Epithelial cell of esophagus (primary cell): Measurements from ENCODE around the gene BUD13.

Source experiments
- DNase-seq: peaks from one replicate; pipeline ENCODE4 v3.0.0; 2010; ENCODE audit warnings: low read depth
- H3K4me3 ChIP-seq: 2 replicates; pipeline ENCODE4 v1.5.1; 2011; ENCODE audit warnings: mild to moderate bottlenecking, low read length, control low read depth
- TF ChIP-seq, protein P1 (sequence below): IDR thresholded peaks from 2 replicates; pipeline ENCODE4 v1.5.1; 2011; ENCODE audit warnings: low read depth, mild to moderate bottlenecking, low read length, control low read depth, inconsistent platforms; ENCODE audit not compliant: insufficient read depth; ENCODE audit errors: missing control alignments

BUD13 gene, protein sequence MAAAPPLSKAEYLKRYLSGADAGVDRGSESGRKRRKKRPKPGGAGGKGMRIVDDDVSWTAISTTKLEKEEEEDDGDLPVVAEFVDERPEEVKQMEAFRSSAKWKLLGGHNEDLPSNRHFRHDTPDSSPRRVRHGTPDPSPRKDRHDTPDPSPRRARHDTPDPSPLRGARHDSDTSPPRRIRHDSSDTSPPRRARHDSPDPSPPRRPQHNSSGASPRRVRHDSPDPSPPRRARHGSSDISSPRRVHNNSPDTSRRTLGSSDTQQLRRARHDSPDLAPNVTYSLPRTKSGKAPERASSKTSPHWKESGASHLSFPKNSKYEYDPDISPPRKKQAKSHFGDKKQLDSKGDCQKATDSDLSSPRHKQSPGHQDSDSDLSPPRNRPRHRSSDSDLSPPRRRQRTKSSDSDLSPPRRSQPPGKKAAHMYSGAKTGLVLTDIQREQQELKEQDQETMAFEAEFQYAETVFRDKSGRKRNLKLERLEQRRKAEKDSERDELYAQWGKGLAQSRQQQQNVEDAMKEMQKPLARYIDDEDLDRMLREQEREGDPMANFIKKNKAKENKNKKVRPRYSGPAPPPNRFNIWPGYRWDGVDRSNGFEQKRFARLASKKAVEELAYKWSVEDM

DNA sequence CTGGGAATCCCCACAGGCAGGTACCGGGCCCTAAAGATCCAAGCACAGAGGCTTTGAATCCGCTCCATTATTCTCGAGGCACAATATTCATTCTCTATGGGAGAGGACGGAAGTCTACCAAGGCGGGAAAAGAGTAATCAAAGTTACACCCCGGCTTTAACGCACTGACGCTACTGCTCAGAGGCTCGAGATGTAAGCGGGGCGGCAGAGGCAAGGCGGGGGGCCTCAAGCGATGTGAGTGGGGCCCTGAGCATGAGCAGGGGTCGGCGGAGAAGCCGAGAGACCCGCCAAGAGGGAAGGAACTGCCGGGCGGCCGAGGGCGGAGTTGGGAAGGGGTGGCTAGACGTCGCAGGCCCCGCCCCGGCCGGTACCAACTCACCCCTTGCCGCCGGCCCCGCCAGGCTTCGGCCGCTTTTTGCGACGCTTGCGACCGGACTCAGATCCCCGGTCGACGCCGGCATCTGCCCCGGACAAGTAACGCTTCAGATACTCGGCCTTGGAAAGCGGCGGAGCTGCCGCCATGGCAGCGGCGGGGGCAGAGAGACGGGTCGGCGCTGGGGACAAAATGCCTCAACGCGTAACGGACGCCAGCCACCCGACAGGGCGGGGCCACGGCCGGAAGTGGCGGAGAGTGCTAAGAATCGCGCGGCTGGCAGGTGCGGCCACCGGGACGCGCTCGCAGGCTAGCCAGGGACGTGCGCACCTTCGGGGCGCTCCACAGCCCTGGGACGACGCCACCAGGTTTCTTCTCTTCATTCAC lies at the start of gene BUD13:
BUD13 (minus strand) TSS at position 545 of the 760 bp plus-strand sequence; CDS start at position 522, 23 bp downstream.
- TF ChIP-seq, protein P1, sequence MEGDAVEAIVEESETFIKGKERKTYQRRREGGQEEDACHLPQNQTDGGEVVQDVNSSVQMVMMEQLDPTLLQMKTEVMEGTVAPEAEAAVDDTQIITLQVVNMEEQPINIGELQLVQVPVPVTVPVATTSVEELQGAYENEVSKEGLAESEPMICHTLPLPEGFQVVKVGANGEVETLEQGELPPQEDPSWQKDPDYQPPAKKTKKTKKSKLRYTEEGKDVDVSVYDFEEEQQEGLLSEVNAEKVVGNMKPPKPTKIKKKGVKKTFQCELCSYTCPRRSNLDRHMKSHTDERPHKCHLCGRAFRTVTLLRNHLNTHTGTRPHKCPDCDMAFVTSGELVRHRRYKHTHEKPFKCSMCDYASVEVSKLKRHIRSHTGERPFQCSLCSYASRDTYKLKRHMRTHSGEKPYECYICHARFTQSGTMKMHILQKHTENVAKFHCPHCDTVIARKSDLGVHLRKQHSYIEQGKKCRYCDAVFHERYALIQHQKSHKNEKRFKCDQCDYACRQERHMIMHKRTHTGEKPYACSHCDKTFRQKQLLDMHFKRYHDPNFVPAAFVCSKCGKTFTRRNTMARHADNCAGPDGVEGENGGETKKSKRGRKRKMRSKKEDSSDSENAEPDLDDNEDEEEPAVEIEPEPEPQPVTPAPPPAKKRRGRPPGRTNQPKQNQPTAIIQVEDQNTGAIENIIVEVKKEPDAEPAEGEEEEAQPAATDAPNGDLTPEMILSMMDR = no peak
- H3K4me3 ChIP-seq = peak within 1 kb of the TSS; percentile 76
- DNase-seq = peak; percentile 91

DNA sequence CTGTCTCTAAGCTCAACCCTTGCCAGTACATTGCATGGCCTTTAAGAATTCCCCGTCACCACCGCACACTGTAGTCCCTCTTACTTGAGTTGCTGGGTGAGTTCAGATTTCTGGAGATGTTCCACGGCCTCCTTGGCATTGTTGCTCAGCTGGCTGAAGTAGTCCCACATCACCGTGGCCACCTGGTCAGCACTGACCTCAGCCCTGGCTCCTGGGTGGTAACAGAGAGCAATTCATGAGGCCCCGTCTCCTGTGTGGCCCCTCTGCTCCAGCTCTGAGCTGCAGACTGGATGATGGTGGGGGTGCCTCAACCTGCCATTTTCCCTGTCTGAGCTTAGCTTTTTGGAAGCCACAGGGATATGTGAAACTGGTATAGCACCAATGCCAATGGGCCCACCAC lies 49.8 kb upstream of the BUD13 start:
- DNase-seq = no peak
- no peak overlapping the region for H3K4me3 ChIP-seq
- TF ChIP-seq, protein P1 = no peak

DNA sequence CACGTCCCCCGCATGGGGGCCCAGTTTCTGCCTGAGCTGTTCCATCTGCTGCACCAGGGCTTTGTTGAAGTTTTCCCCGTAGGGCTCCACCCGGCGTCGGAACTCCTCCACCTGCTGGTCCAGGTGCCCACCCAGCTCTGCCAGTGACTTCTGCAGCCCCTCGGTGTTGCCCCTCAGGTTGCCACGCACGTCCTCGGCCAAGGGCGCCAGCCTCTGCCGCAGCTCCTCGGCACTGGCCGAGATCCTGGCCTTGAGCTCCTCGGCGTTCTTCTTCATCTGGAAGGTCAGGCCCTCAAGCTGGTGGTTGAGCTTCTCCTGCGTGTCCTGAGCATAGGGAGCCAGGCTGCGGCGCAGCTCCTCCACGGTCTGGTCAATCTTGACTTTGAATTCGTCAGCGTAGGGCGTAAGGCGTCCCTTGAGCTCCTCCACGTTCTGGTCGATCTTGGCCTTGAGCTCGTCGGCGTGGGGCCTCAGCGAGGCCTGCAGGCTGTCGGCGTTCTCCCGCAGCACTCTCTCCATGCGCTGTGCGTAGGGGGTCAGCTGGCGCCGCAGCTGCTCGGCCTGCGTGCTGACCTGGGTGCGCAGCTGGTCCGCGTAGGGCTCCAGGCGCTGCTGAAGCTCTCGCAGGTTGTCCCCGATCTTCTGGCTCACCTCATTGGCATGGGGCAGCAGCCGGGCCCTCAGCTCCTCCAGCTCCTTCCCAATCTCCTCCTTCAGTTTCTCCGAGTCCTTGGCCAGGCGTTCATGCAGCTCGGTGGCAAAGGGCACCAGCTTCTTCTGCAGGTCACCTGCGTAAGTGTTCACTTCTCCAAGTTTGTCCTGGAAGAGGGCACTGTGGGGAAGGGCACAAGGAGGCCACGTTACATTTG lies 48.5 kb upstream of the BUD13 start:
- H3K4me3 ChIP-seq = no peak overlapping the region
- no peak for DNase-seq
- TF ChIP-seq, protein P1 = no peak

DNA sequence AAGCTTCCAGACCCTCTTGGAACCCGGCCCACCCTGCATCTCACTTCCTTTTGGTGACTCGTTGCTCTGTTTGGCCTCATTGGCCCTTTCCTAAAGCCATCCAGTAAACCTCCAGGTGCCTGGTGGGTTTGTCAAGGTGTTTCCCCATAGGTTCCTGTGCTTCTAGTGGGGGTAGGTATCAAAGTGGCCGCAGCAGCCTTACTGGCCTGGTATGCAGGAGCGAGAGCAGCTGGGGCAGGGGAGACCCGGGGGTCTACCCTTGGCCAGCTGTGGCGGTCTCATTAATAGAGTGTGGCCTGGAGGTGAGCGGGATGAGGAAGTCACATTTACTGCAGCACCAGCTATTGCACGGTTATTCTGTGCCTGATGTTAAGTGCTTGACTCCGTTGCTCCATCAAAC lies 46.3 kb upstream of the BUD13 start:
- no peak for DNase-seq
- no peak overlapping the region for H3K4me3 ChIP-seq
- TF ChIP-seq, protein P1 = no peak

DNA sequence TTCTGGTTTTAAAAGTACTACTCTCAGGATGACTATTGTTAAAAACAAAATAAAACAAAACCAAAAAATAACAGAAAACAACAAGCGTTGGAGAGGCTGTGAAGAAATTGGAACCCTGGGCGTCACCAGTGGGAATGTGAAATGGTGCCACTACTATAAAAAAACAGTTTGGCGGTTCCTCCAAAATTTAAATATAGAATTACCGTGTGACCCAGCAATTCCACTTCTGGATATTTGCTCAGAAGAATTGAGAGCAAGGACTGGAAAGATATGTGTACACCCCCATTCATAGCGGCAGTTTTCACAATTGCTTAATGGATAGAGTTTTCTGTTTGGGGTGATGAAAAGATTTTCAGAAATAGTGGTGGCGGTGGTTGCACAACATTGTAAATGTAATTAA lies 41.7 kb upstream of the BUD13 start:
- no peak overlapping the region for H3K4me3 ChIP-seq
- TF ChIP-seq, protein P1 = no peak
- DNase-seq = no peak

DNA sequence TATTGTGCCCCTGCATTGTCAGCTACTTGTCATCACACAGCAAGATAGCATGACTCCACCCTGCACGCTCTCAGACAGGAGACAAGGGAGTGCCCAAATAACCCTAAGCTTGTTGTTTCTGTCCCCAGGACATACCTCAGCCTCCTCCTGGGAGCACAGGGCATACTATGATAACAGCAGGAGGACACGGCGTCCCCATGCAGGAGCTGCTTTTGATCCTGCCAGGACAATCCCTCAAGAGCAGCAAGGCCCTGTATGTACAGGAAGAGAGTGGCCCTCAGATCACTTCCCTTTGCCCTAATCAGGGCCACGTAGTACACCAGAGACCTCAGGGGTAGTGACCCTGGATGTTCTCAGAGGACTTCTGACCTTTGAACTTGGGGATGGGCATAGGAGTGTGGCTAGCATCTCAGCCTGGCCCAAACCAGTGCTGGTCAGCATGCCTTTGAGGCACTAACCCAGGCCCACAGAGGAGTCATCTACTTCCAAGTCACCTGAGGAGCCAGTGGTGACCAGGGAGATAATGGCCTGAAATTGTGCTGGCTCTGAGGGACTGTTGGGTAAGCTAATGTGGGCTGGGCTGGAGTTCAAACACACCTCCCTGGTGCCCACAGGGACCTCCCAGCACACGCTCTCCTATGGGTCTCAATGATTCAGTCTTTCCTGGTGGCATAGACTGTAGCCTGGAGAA lies 41.1 kb upstream of the BUD13 start:
- TF ChIP-seq, protein P1 = no peak

More for the DNA sequence above, 41.1 kb upstream of the BUD13 start:
- no peak for DNase-seq
- no peak overlapping the region for H3K4me3 ChIP-seq
